Central memory CD4-positive, alpha-beta T cell (primary cell): ENCODE results near the gene SUCLG2.

ENCODE experiments used
- DNase-seq: peaks from one replicate; pipeline ENCODE4 v3.0.0; 2022

Gene SUCLG2

DNA sequence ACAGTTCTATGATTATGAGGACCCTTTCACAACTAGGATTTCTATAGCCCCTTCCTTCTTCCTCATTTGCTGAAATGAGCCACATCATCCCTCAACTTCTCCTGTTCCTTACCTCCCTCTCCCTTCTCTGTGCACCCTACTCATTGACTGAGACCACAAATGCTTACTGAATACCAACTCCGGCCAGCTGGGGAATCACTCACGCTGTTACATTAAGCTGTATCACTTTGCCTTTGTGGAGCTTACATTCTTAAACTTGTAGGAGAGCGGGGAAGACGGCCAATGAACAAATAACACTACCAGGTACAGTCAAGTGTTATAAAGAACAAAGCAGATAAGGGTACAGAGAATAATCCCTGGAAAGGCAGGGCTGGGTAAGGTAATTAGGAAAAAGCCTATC, 5.7 kb downstream of the SUCLG2 start:
- DNase-seq: no peak

DNA sequence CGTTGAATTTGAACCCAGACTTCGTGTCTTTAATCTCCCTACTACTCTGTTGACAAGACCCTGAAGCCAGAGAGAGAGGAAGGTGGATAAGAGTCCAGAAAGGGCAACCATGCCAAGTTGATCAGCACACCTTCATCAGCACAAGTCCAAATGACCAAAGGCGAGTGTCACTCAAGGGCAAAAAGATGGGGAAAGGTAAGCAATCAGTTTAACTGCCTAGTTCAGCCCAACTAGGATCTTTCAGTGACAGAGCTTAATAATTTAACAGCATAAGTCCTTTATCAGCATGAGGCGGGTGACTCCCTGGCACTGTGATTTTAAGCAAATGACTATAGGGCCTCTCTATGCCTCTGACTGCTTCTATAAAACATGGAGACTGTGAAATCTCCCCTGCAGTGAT, 6.2 kb downstream of the SUCLG2 start:
- DNase-seq: no peak

DNA sequence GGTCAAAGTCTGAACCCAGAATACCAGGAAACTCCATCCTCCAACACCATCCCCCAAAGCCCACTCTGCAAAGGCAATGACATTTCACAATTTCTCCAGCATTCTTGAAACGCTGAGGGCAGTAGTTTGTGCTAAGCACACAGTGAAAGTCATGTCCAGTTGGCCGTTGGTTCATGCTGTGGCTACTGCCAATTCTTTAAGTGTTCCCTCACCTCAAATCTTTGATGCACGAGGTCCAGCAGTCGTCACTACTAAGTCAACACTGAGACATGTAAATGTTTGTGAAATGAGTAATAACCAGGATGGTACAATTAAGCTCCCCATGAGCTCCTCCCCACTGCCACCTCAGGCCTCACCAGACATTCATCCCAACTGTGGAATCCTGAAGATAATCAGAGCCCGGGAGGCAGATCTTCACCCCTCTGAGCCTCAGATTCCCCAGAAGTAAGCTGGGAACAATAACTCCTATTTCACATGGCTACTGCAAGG, 7.0 kb downstream of the SUCLG2 start:
- DNase-seq: no peak

DNA sequence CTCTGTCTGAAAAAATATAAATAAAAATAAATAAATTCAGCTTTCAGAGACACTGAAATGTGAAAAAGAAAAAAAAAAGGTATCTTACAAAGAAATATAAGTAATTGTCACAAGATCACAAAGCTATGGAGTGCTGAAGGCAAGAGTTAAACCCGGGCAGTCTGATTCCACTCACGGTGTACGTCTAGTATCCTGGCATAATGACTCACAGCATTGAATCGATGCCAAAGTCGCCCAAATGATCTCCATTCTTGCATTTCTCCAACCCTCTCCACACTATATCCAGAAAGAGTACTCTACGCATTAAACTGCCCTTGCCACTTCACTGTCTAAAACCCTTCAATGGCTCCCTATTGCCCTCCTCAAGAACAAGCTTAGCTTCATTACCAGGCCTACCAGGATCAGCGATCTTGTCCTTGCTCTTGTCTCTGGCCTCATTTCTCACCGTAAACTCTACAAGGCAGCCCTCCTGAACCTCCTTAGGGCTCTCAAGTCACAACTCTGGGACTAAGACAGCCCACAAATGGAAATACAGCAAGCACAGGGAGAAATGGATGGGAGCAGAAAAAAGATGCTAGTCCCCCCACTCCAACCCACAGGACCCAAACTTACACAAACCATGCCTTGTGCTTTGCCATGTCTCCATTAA, 7.7 kb downstream of the SUCLG2 start:
- no peak for DNase-seq

DNA sequence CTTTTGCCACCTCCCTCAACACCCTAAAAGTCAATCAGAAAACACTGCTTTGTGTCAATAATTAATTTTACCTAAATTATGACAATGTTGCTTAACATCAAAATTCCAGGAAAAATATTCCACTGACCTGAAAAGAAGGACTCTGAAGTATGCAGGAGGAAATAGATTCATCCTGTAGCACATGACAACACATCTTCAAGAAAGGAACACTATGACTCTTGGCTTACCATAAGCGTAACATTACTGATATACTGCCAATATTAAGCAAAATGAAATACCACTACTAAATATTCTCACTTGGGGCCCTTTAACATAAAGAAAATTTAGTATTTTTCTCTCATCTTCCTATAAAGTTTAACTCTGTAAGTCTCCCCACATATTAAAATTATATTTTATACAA, 9.6 kb downstream of the SUCLG2 start:
- DNase-seq: no peak

DNA sequence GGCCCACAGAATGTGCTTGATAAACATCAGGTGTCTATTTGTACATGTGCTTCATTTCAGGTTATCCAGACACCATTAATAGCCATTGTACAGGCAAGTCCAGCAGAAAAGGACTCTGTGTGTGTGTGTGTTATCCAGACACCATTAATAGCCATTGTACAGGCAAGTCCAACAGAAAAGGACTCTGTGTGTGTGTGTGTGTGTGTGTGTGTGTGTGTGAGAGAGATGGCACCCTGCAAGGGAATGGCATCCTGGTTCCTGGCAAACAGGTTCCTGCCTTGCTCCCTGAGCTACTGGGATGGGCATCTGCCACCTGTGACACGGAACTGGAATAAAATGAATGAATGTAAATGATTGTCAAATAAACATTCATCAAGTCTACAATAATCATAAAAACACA, 11.7 kb downstream of the SUCLG2 start:
- DNase-seq: no peak

DNA sequence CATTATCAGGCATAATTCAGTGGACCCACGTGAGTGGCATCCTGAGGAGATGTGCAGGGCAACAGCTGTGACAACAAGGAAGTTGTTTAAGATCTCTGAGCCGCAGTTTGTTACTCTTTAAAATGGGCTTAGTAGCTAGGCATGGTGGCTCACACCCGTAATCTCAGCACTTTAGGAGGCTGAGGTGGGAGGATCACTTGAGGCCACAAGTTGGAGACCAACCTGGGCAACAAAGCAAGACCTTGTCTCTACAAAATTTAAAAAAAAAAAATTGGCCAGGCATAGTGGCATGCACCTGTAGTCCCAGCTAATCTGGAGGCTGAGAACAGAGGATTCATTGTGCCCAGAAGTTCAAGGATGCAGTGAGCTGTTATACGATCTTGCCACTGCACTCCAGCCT, 12.2 kb downstream of the SUCLG2 start:
- DNase-seq: no peak

DNA sequence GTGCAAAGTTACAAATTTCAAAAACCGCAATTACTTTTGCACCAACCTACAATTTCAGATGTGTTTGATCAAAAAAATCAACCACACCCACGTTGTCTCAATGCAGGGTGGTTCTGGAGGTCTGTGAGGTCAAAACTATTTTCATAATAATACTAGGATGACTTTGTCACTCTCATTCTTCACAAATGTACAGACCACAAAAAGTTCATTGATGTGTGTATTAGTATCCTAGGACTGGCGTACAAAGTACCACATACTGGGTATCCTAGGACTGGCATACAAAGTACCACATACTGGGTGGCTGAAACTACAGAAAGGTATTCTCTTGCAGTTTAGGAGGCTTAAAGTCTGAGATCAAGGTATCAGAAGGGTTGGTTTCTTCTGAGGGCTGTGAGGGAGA, 13.0 kb downstream of the SUCLG2 start:
- DNase-seq: no peak

DNA sequence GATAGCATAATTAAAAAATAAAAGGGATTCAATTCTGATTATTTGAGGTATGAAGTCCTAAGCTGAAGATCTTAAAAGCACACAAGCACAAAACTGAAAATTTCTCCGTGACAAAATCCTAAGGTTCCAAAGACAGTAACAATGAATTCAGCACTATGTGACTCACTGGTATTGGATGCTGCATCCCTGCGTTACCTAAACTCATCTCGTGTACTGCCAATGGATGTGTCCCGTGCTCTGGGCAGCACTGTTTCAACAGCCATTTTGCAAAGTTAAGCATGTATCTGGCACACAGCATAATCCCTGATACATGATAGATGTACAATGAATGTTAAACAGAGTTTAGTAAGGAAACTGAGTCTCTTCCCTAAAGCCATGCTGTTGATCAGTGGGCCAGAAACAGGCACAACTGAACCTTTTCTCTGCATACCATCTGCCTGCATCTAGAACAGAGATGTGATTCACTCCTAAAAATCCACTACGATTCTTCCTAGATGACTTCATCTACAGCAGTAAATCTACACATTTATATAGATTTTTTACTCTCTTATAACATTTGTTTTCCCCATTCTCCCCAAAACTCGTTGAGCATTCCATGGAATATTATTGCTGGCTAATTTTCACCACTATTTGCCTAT, 14.3 kb downstream of the SUCLG2 start:
- DNase-seq: no peak

DNA sequence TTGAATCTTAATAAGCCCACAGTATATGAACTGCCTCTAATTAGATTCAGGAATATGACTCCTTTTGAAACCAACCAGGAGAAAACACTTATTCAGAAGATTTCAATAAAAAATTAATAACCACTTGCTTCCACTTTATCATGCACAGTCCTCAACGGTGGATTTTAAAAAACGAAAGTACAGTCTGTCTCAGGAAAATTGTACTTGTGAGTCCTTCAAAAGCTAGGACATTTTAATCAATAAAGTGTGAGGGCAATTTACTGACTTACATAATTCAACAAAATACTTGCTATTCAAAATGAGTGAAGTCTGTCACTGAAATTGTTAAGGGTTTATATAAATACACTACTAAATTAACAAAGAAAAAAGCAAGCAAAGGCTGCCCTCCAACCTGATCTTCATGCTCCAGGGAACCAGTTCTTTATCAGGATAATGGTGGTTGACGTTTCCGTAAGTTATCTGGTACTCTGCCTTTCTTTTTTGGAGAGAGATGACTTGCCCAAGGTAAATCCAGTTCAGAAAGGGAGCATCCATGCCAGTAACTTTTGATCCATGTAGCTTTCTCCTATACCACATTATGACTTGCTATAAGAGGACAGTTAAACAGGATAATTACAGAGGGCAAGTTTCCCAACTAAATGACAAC, 17.0 kb downstream of the SUCLG2 start:
- no peak for DNase-seq

DNA sequence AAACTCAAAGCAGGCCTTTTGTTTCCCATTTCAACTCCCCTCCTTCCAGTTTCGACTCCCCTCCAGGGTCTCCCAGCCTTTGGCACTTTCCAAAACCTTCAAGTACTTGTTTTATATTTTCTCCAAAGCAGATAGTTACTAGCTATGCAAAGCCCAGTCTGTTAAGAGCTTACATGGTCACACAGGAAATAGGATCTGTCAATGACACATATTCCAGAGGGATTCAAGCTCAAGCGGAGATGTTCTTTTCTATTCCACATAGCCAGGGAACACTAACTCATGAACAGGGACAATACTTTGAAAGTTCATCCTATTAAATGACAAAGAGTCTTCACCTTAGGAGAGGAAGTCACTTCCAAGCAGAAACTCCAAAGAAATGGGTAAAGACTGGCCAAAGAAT, 18.6 kb downstream of the SUCLG2 start:
- DNase-seq: no peak

DNA sequence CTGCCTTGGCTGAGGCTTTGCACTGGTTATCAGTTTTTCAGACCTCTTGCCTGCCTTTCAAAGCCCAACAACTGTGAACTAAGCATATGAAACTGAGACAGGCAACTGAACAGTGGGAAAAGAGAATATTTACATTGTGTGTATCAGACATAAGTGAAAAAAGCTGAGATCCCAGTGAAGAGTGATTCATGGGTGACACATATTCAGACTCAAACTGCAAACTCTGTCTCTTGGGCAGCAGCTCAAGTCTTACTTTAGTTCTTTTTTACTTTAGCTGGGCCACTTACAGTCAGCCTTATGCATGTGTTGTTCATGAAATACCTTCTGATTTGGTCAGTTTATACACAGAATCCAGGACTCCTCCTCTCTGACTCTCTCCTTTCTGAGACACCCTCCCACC, 19.2 kb downstream of the SUCLG2 start:
- DNase-seq: no peak

DNA sequence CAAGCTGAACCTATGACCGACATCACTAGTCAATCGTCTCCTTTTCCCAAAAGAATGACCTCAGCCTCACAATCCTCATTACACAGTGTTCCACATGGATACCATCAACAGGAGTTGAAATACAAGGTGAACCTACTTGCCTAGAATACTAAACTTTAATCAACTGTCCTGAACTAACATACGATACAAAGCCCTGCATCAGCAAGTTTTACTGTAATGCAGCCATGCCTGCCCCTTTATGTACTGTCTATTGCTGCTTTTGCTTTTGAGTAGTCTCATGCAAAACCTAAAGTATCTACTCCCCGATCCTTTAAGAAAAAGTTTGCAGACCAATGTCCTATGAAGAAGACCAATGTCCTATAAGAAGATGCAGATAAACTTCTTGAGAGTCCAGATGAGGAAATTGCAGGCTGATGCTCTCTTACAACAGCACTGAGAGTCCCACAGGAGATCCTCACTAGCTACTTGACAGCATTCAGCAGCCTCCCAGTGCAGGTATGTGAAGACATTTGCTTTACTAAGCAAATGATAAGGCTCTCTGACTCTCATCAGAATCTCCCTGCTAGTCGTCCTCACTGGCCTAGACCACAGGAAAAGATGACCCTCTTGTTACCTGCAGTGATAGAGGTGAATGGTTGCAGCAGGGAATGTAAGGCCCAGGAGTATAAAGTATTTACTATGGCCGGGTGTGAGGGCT, 23.6 kb downstream of the SUCLG2 start:
- DNase-seq: no peak

DNA sequence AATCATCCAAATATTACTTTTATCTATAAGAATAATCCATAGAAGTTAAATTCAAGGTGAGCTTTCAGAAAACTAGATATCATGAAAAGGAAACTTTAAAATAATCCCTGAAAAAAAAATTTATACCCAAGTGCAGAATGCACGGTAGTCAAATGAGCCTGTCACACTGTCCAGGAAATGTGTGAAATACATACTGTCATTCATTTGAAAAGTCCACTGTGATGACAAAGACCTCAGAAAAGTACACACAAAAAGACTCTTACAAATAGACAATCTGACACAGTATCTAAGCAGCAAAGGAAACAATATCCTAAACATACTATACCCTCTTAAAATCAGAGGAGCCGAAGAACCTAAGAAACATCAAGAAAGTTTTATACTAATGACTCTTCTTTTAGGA, 29.7 kb downstream of the SUCLG2 start:
- no peak for DNase-seq

DNA sequence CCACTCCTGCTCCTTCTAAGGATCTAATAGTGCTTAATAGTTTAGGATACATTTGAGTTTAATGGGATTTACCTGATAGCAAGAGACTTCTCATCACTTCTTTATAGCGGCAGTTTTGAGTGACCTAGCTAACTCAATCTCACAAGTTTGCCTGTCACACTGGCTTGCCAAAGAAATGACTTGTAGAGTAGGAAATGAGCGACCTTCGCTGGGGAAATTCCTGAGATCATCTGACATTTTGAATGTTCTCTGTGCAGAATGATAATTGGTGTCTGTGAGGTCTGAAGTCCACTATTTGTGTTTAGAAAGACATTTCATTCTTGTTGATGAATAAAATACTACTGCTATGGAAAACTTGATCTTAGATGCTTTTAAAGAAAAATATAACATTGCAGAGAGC, 30.3 kb downstream of the SUCLG2 start:
- no peak for DNase-seq

DNA sequence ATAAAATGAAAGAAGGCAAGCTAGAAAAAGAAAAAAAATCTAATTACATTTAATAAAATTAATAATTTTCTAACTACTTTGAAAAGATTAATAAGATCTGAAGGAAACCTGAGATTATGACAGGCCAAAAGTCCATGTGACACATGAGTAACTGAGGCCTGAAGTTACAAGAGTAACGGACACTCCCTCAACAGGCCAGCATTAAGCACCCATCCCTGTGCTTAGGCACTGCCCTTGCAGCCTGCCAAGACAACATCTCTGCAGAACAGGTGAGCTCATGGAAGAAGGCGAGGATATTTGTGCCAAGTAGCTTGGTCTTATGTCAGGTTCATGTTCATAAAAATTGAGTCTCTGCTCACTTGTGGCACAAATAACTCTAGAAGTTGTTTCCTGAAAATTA, 31.8 kb downstream of the SUCLG2 start:
- DNase-seq: no peak

DNA sequence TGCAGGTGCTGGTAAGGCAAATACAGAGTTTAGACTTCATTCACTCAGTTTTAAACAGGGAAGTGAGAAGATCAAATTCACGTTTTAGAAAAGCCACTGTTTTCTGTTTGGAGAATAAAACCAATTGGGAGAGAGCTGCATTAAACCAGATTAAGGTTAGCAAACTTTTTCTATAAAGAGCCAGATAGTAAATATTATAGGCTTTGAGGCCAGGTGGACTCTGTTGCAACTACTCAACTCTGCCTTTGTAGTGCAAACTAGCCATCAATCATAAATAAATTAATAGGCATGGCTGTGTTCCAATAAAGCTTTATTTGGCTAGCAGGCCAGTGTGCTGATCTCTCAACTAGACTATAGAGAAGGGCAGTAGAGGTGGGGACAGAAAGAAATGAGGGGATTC, 33.5 kb downstream of the SUCLG2 start:
- no peak for DNase-seq

DNA sequence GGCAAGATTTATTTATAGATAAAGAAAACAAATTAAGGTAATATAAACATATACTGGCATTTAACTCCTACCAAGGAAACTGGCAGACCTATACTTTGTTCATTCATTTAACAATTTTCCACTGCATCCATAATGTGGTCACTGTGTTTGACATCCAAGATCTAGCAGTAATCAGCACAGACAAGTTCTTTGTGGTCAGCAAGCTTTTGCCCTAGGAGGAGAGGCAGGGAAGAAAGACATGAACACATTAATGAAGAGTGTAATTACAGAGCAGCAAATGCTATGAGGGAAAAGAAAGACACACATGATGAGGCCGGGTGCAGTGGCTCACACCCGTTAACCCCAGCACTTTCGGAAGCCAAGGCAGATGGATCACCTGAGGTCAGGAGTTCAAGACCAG, 34.4 kb downstream of the SUCLG2 start:
- no peak for DNase-seq

DNA sequence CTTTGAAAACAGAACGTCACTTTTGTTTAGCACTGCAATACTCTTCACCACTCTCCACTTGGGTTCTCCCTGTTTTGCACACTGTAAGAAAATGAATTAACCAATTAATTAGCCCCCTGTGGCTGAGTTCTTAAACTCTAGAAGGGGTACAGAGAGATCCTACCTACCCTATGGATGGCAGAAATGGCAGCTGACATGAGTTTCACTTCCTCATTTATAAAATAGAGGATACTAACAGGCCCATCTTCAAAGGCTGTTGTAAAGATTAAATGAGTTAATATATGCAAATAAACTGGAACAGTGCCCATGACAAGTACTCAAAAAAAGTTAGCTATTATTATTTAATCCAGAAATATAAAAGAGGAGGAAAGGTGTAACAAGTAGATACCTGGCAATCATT, 36.9 kb downstream of the SUCLG2 start:
- DNase-seq: no peak

DNA sequence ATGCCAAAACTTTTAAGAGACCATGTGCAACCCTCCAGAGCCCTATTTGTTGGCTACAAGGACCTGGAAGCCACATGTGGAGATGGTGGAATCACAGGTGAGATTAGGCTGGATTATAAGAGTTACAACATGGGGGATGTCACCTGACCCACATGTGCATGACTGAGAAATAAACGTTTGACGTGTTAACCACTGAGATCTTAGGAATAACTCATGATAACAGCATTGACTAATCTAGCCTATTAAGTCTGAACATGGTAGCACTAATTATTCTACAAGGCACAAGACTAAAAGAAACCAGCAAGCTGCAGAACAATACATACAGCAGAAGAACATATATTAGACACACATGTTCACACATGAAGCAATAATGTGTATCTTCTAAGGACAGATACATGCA, 38.4 kb downstream of the SUCLG2 start:
- DNase-seq: no peak

DNA sequence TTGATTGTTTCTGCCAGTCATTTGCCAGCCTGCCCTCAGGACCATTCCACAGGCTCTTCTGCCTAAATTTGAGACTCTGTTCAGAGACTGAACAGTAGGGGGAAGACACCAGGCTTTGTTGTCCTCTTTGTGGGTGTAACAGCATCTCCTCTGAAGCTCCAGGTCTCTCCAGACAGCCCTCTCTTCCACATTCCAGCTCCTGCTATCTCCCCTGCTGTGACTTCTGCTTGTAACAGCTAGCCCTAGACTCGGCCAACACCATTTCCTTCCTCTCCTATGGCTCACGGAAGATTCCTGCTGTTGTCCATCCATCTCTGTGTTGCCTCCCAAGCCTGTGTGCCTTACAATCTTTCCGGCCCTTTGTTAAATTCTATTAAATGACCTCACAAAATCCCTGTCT, 40.2 kb downstream of the SUCLG2 start:
- no peak for DNase-seq

DNA sequence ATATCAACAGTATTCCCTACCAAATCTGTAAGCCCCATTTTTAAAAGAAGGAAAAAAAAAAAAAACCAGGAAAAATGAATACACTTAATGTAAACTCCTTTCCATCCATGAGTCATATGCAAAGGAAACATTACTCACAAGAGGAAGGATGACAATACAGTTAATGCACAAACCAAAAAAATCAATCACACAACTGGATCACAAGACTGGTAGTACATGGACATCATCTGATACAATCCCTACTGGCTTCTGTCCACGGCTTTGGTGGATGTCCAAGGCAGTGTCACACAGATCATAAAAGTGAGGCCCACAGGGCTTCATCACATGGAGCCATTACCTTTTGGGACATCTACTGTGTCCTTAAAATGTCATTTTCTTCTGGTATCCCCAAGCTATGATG, 44.0 kb downstream of the SUCLG2 start:
- DNase-seq: no peak

DNA sequence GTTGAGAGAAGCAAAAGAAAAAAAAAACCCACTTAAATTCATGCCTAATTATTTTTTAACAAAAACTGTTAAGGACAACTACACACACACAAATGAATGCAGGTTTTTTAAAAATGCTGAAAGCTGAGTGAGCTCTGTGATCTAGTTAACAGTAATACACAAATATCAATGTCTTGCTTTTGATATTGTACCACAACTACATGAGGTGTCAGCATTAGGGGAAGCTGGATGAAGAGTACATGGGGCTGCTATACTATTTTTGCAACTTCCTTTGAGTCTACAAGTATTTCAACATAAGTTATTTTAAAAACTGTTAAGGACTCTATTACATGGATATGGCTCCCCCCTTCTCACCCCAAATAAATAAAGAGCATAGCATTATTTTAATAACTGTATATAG, 44.7 kb downstream of the SUCLG2 start:
- no peak for DNase-seq

DNA sequence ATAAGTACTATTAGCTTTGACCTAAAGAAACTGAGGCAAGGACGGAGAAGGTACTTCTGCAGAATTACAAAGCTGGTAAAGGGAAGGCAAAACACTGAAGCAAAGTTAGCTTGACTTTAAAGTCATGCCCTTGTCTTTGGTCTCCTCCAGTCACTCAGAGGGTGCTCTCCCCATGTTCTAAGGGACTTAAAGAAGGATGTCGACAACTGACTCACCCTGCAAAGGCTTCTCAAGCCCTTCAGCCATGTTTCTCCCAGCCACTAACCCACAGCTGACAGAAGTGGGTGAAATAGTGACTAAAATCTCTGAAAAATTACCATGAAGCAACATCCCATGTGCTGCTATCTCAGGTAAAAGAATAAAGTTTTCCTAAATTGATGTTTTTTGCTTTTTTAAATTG, 46.4 kb downstream of the SUCLG2 start:
- no peak for DNase-seq
